Ecto neural progenitor cell (in vitro differentiated cells): ENCODE data around the gene PROK2.

Experiments
- DNase-seq: peaks from one replicate; pipeline ENCODE4 v3.0.0-alpha.2; 2018; ENCODE audit warnings: low spot score

Gene PROK2

GRCh38 chr3:71734881-71735280 is 50.1 kb downstream of the PROK2 start:
- no peak for DNase-seq

- DNase-seq, result no peak
Observed at GRCh38 chr3:71733319-71733718, 51.6 kb downstream of the PROK2 start.

- no peak for DNase-seq
Observed at GRCh38 chr3:71732637-71733036, 52.3 kb downstream of the PROK2 start.

GRCh38 chr3:71728632-71729342 is 56.2 kb downstream of the PROK2 start:
- DNase-seq, result peak; percentile 68

- DNase-seq, result no peak
Observed at GRCh38 chr3:71726146-71726545, 58.8 kb downstream of the PROK2 start.

GRCh38 chr3:71725271-71725991 is 59.5 kb downstream of the PROK2 start, which contains the start of gene EIF4E3:
EIF4E3 (minus strand) TSS chr3:71725402; CDS start chr3:71725367, 35 bp downstream.
- peak; percentile 66 for DNase-seq

- DNase-seq, result peak; percentile 66
Observed at GRCh38 chr3:71724584-71725270, 60.2 kb downstream of the PROK2 start.

GRCh38 chr3:71724171-71724453 is 60.8 kb downstream of the PROK2 start:
- no peak for DNase-seq

- DNase-seq, result no peak
Observed at GRCh38 chr3:71723452-71724170, 61.3 kb downstream of the PROK2 start.

GRCh38 chr3:71722693-71723092 is 62.3 kb downstream of the PROK2 start:
- no peak for DNase-seq
